Thyroid gland (tissue), 4 donors: ENCODE measurements around the gene MPP1. TPM values are rescaled to one million over a fixed set of nuclear protein-coding genes. Genes with fewer than 3 reads are reported as not detected.

ENCODE experiments used
- DNase-seq, 2 donors: peaks; one replicate each; pipeline ENCODE4 v3.0.0-alpha.2; 2019
- H3K27ac ChIP-seq, 3 donors: fragments of 200-600 bp; sonication (generic); 1 replicate in 2 of 3; 2 replicates in 1 of 3; pipeline ENCODE4 v1.5.1; 2016 to 2019; ENCODE audit warnings: mild to moderate bottlenecking in 1 of 3, moderate library complexity in 1 of 3
- H3K27me3 ChIP-seq: fragments of 200-600 bp; sonication (generic); one replicate; pipeline ENCODE4 v1.5.1; 2019
- H3K36me3 ChIP-seq, 2 donors: fragments of 200-600 bp; sonication (generic); one replicate each; pipeline ENCODE4 v1.5.1; 2016 to 2019
- H3K4me1 ChIP-seq, 2 donors: fragments of 200-600 bp; sonication (generic); one replicate each; pipeline ENCODE4 v1.5.1; 2017 to 2019
- H3K4me3 ChIP-seq, 3 donors: fragments of 200-600 bp; sonication (generic); replicated peaks in 1 of 3; 1 replicate in 2 of 3; 2 replicates in 1 of 3; pipeline ENCODE4 v1.5.1; 2016; ENCODE audit warnings: mild to moderate bottlenecking in 1 of 3
- H3K9me3 ChIP-seq: fragments of 200-600 bp; sonication (generic); one replicate; pipeline ENCODE4 v1.5.1; 2017
- CTCF ChIP-seq, 6 experiments: fragments of 200-600 bp in 3 of 6; fragments of 450-650 bp in 3 of 6; sonication (generic) in 3 of 6; IDR thresholded peaks; one replicate each; pipeline ENCODE4 v1.5.1; 2016 to 2019; ENCODE audit warnings: antibody characterized with exemption in 6 of 6, mild to moderate bottlenecking in 2 of 6, inconsistent platforms in 1 of 6, moderate library complexity in 1 of 6
- POLR2A ChIP-seq, 2 donors: fragments of 450-650 bp; IDR thresholded peaks; one replicate each; pipeline ENCODE4 v1.6.1; 2017; ENCODE audit warnings: antibody characterized with exemption in 2 of 2, mild to moderate bottlenecking in 2 of 2, moderate library complexity in 1 of 2
- WGBS, 2 donors: methylation state at CpG; one replicate each; pipeline ENCODE4 v1.1.5; 2017; 5-methylcytosine and 5-hydroxymethylcytosine counted together
- intact Hi-C: fragments of 100-400 bp; cut with DNase I; formaldehyde crosslinking; loops from one replicate; pipeline ENCODE4 v1.15.1; 2023
- total RNA-seq, 4 donors: library from RNA; depleted of rRNA; stranded (reverse); fragments of >200 nt; gene quantifications; one replicate each; pipeline ENCODE4 v1.2.3, GENCODE V29; 2016

Gene MPP1
- total RNA-seq, 4 donors from 2014 or later: 26.8 to 47.3 (median 28.8) TPM

GRCh38 chrX:154750301-154751202 lies 54.7 kb downstream of the MPP1 start, which contains the start of gene GAB3:
TSS of gene GAB3 (minus strand) at chrX:154751077. CDS start at chrX:154751025, 52 bp downstream.
- 5 to 10% methylated on average over 5 to 7 of the region's 98 CpGs for WGBS, 2 donors
- Histone ChIP-seq H3K4me1 (peaks cover 0 to 3% of the 10 kb centered on the region in 2 donors), H3K36me3 (no peaks in the 10 kb centered on the region), H3K4me3 (peak within 1 kb of the TSS in 2 of 3 donors; percentile 32 to 37), H3K9me3 (no peaks in the 10 kb centered on the region), H3K27ac (peak within 1 kb of the TSS; percentile 51 to 61 (median 56)), H3K27me3 (no peaks in the 10 kb centered on the region)
- intact Hi-C loops: no loop called here
- TF ChIP-seq CTCF (IDR thresholded peaks at IDR 0.05) (no peak), POLR2A (IDR thresholded peaks at IDR 0.05) (peak in 1 of 2 donors; percentile 42)
- peak; percentile 39 to 48 for DNase-seq

- H3K27ac ChIP-seq: peak overlapping the region in 2 of 3 donors; percentile 51 to 61
- H3K4me3 ChIP-seq: peak overlapping the region in 2 of 3 donors; percentile 32 to 37
- no peaks in the 10 kb centered on the region for H3K9me3 ChIP-seq
- DNase-seq: no peak
- no peaks in the 10 kb centered on the region for H3K36me3 ChIP-seq
- intact Hi-C loops: no loop called here
- no peaks in the 10 kb centered on the region for H3K27me3 ChIP-seq
- WGBS, 2 donors: 33 to 41% methylated on average over 6 of the region's 6 CpGs
- peaks cover 0 to 3% of the 10 kb centered on the region in 2 donors for H3K4me1 ChIP-seq
- no peak for TF ChIP-seq CTCF (IDR thresholded peaks at IDR 0.05)
- TF ChIP-seq POLR2A (IDR thresholded peaks at IDR 0.05): no peak
Measured at GRCh38 chrX:154749856-154750255, 55.4 kb downstream of the MPP1 start.

- H3K27ac ChIP-seq: no peak overlapping the region
- no peaks in the 10 kb centered on the region for H3K9me3 ChIP-seq
- DNase-seq: peak; percentile 30 to 43
- no peak for TF ChIP-seq POLR2A (IDR thresholded peaks at IDR 0.05)
- peak; percentile 40 to 72 (median 62) for TF ChIP-seq CTCF (IDR thresholded peaks at IDR 0.05)
- H3K36me3 ChIP-seq: no peaks in the 10 kb centered on the region
- no peaks in the 10 kb centered on the region for H3K27me3 ChIP-seq
- H3K4me1 ChIP-seq: peaks cover 0 to 3% of the 10 kb centered on the region in 2 donors
- intact Hi-C loops: no loop called here
- H3K4me3 ChIP-seq: no peak overlapping the region
- 31 to 32% methylated on average over 11 of the region's 11 CpGs for WGBS, 2 donors
Measured at GRCh38 chrX:154748712-154749339, 56.5 kb downstream of the MPP1 start.

GRCh38 chrX:154742613-154743012 lies 62.7 kb downstream of the MPP1 start:
- Histone ChIP-seq H3K27me3 (no peaks in the 10 kb centered on the region), H3K9me3 (no peaks in the 10 kb centered on the region), H3K4me3 (no peak overlapping the region), H3K4me1 (no peaks in the 10 kb centered on the region), H3K27ac (no peak overlapping the region), H3K36me3 (no peaks in the 10 kb centered on the region)
- DNase-seq: no peak
- TF ChIP-seq POLR2A (IDR thresholded peaks at IDR 0.05) (no peak), CTCF (IDR thresholded peaks at IDR 0.05) (no peak)
- intact Hi-C loops: no loop called here
